PC-9 (cell line): ENCODE results near the gene SLC25A53.

Experiments used
- CTCF ChIP-seq: fragments of 200-600 bp; sonication (generic); conservative IDR thresholded peaks from 2 replicates; pipeline ENCODE4 v1.6.1; 2017; ENCODE audit warnings: mixed run types, antibody characterized with exemption, mild to moderate bottlenecking, moderate library complexity
- EZH2 ChIP-seq: fragments of 200-600 bp; sonication (generic); IDR thresholded peaks from 2 replicates; pipeline ENCODE4 v1.8.0; 2017; ENCODE audit warnings: antibody characterized with exemption, low read depth

GRCh38 chrX:104084063-104084462, 72.7 kb downstream of the SLC25A53 start:
- TF ChIP-seq CTCF (no peak), EZH2 (no peak)
